ENCODE data around the gene HDAC4.

GRCh38 chr2:239294571-239295054 is 106.2 kb downstream of the HDAC4 start:
- no peak for TF ChIP-seq CTCF (IDR thresholded peaks at IDR 0.05)
- TF ChIP-seq POLR2AphosphoS5 (IDR thresholded peaks at IDR 0.05; ENCODE audit: low read depth, low read length) = no peak
- no peak for TF ChIP-seq REST (IDR thresholded peaks at IDR 0.05; ENCODE audit: insufficient read depth in 1 of 2, low read depth in 2 of 2, low read length in 1 of 2)
- no peak for TF ChIP-seq SIN3A (IDR thresholded peaks at IDR 0.05; ENCODE audit: borderline replicate concordance, insufficient read depth, low read depth, low read length)
- no peak for TF ChIP-seq TCF7L2 (IDR thresholded peaks at IDR 0.05; ENCODE audit: low read depth, low read length)
